ENCODE measurements around the gene PKN1.
"Not testable (repeated sequence)": the region's sequence is repeated elsewhere in the genome, so short reads cannot be mapped to it uniquely, and the experiment has no call there.

The PKN1 gene

GRCh38 chr19:14433554-14434501 lies 722 bp downstream of the PKN1 start:
- peak; percentile 40 to 48 for ATAC-seq

GRCh38 chr19:14434543-14435319 lies 1.6 kb downstream of the PKN1 start:
- ATAC-seq: peak; percentile 66 to 76

- ATAC-seq: no peak
These were observed 2.4 kb downstream of the PKN1 start for GRCh38 chr19:14435320-14436050.

GRCh38 chr19:14437578-14438140 lies 4.6 kb downstream of the PKN1 start:
- no peak for ATAC-seq

GRCh38 chr19:14439014-14439413 lies 5.9 kb downstream of the PKN1 start:
- no peak for ATAC-seq

- ATAC-seq: peak; percentile 97 to 98
These were observed 6.9 kb downstream of the PKN1 start for GRCh38 chr19:14440049-14440448.

GRCh38 chr19:14441041-14441938 lies 8.2 kb downstream of the PKN1 start:
- ATAC-seq: no peak

GRCh38 chr19:14442891-14443631 lies 10.0 kb downstream of the PKN1 start:
- no peak for ATAC-seq

GRCh38 chr19:14443632-14444216 lies 10.6 kb downstream of the PKN1 start:
- ATAC-seq: no peak

GRCh38 chr19:14446336-14447036 lies 13.4 kb downstream of the PKN1 start:
- ATAC-seq: no peak

GRCh38 chr19:14449321-14449720 lies 16.2 kb downstream of the PKN1 start:
- ATAC-seq: no peak

- peak; percentile 63 to 76 for ATAC-seq
These were observed 17.2 kb downstream of the PKN1 start for GRCh38 chr19:14450168-14450874.

GRCh38 chr19:14450876-14451275 lies 17.8 kb downstream of the PKN1 start:
- ATAC-seq: no peak

- not testable (repeated sequence) for ATAC-seq
These were observed 19.2 kb downstream of the PKN1 start for GRCh38 chr19:14452303-14452702.

GRCh38 chr19:14459703-14460102 lies 26.6 kb downstream of the PKN1 start:
- ATAC-seq: peak in 1 of 2 donors; percentile 25

GRCh38 chr19:14460935-14461334 lies 27.8 kb downstream of the PKN1 start:
- ATAC-seq: no peak

GRCh38 chr19:14462401-14462800 lies 29.3 kb downstream of the PKN1 start:
- not testable (repeated sequence) for ATAC-seq

GRCh38 chr19:14463747-14464146 lies 30.6 kb downstream of the PKN1 start:
- ATAC-seq: no peak

- ATAC-seq: no peak
These were observed 34.3 kb downstream of the PKN1 start for GRCh38 chr19:14467391-14467790.
